GM21367 (cell line): ENCODE results near the gene PARP1.
"Not testable (repeated sequence)": the region's sequence is repeated elsewhere in the genome, so short reads cannot be mapped to it uniquely, and the experiment has no call there.

Experiments
- ATAC-seq: cut with Tn5 transposase; IDR thresholded peaks from one replicate; pipeline ENCODE4 v1.9.1; 2021; ENCODE audit not compliant: unreplicated experiment

The PARP1 gene

DNA sequence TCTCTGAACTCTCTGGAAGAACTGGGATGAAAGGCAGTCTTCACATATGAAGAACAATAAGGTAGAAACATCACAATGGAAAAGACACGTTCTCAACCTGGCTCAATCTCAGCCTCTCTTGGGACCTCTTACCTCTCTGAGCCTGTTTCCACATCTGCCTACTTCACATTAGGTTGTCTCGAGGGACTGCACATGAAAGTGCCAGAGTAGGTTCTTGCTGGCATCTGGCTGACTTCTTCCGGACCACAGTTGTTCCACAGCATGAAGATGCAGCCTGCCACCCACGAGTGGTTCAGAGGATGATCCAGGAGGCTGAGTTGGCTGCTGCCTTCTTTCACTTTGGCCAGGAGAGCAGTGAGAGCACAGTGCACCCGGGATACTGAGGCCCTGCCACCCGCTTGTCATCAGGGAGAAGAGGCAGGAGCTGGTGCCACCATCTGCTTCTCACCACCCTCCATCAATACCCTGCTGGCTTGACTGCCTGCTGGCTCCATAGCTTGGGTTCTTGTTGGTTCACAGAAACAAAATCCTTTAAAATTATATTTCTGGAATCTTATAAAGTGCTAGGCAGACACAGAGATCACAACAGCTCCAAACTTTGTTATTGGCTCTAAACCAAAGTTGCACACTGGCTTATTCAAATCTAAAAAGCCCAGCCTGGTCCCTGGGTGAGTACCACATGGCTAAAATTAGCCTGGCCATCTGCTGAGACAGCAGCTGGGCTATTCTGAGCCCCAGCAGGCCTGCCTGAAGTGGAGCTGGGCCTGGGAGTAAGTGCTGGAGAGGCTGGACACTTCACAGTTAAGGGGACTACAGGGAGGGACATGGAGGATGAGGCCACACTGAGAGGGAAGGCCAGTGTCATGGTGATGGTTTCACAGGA, 52.0 kb downstream of the PARP1 start:
- ATAC-seq: peak; percentile 46

DNA sequence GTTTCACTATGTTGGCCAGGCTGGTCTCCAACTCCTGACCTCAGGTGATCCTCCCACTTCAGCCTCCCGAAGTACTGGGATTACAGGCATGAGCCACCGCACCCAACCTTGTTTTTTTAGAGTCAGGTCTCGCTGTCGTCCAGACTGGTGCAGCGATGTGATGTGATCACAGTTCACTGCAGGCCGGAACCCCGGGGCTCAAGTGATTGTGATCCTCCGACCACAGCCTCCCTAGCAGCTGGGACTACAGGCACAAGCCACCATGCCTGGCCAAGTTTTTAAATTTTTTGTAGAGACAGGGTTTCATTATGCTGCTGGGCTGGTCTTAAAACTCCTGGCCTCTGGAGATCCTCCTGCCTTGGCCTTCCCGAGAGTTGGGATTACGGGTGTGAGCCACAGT, 52.9 kb downstream of the PARP1 start:
- ATAC-seq: no peak

DNA sequence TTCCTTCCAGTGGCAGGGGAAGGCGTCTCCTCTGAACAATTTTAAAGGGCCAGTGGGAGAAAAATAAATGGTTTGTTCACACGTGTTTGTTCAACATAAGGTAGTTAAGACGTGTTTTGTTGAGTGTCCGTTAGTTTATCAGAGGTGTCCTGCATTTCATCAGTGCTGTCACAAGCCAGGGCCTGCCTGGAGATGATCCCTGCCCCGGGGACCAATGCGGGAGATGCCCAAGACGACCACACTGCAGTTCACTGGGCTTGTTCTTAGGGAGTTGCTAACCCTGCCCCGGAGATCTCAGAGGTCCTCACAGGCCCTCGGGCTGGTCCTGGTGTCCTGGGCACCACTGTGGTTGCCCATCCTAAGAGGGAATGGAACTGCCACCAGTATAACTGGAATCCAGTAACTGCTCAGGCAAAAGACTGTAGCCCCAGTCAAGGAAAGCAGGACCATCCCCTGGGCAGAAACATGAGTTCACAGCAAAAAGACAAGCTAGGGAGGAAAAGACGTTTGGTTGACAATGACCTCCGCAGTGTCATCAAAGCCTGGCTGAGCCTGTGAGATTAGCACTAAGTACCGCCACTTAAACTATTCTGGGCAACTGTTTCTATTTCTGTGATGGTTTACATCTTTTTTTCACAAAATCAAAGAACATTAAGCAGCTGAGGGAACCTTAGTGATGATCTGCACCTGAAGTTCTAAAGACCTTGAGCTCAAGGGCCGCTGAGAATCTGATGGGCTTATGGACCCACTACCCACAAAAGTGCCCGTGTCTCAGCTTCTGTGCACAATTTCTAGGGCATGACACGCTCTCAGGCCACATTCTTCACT, 54.0 kb downstream of the PARP1 start:
- ATAC-seq: no peak

DNA sequence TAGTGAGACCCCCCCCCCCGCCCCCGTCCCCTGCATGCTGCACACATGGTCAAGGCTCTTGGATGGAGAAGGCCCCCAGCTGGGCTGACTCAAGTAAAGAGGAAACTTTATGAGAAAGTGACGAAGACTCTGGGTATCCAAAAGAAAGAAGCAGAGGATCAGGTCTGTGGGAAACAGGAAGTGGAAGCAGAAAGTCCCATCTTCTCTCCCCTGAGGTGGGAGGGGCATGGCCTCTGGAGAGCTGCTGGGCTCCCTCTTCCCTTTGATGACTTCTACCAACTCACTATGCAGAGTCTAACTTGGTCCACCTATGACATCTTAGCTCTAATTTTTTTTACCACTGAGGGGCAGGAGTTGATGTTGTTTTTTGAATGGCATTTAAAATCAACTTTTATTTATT, 56.2 kb downstream of the PARP1 start:
- ATAC-seq: no peak

DNA sequence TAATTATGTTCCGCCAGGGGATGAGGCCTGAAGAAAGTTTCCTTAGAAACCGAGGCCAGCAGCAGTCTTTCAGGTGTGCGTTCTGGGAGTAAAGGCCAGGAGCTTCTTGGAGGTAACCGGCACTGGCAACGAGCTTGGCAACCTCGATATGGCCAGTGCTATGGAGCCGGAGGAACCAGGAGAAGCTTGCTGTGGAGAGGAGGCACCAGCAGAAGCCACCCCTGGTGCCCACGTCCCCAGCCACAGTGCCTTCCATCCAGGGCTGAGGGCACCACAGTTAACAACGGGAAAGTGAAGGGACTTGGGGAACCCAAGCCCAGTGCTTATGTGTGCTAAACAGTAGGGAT, 57.4 kb downstream of the PARP1 start:
- no peak for ATAC-seq

DNA sequence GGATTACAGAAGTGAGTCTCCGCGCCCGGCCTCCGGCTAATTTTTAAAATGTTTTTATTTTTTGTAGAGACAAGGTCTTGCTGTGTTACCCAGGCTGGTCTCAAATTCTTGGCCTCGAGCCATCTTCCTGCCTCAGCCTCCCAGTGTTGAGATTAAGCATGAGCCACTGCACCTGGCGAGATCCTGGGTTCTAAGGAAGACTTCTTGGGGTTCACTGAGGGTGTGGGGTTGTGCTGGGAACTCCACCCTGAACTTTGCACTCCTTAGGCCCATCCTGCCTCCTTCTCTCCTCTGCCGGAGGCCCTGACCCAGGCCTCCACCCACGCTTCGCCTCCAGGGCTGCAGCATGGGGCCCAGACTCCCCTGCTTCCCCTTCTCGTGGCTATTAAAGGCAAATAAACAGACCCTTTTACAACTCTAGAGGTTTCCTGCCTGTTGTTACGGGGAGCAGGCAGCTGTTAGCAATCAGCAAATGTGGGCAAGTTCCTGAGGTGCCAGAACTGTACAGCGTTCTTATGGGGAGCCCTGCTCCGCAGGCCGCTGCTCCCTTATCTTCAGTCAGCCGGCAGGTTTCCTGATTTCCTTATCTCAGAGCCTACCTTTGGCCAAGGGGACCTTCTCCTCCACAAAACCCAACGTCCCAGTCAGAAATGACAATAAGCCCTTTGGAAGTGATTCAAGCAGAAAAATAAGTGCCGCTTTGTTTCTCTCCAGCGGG, 57.9 kb downstream of the PARP1 start:
- peak; percentile 59 for ATAC-seq

DNA sequence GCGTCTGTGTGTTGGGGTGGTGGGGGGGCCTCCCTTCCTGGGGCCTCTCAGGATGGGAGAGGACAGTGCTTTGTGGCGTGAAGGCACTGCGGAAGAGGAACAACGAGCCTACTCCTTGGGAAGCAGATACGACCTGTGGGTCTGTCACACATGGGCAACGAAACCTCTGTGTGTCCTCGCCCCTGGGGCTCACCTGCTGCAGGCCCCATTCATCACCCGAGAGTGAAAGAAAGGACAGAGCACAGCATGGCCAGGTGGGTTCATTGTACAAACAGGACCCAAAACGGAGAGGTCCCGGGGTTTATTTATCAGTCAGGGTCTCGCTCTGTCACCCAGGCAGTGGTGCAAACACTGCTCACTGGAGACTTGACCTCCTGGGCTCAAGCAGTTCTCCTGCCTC, 58.8 kb downstream of the PARP1 start:
- ATAC-seq: no peak

DNA sequence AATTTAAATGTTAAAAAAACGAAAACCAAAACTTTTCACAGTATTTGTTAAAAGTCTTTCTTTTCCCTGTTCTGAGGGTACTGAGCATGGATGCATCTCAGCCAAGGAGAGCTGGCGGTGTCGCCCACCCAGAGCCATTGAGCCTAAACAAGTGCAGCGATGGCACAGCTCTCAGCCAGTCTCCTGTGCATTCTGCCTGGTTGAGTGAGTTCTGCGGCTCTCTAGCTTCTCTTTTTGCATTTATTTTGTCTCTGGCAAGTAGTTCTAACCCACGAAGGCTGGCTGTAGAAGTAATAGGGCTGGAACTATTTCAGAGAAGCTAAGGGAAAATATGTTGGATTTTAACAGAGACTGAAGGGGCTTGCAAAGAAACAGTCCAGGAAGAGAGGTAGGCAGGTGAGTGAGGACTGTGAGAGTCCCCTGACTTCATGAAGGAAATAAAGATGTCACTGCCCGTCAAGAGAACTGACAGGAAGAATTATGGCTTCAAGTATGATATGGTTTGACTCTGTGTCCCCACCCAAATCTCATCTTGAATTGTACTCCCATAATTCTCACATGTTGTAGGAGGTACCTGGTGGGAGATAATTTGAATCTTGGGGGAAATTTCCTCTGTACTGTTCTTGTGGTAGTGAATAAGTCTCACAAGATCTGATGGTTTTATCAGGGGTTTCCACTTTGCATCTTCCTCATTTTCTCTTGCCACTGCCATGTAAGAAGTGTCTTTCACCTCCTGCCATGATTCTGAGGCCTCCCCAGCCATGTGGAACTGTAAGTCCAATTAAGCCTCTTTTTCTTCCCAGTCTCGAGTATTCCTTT, 63.2 kb downstream of the PARP1 start:
- no peak for ATAC-seq

DNA sequence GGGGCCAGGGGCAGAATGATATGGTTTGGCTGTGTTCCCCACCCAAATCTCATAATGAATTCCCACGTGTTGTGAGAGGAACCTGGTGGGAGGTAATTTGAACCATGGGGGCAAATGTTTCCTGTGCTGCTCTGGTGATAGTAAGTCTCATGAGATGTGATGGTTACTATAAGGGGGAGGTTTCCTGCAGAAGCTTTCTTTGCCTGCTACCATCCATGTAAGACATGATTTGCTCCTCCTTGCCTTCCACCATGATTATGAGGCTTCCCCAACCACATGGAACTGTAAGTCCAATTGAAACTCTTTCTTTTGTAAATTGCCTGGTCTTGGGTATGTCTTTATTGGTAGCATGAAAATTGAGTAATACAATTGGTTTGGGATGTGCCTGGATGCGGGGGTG, 65.2 kb downstream of the PARP1 start:
- no peak for ATAC-seq

DNA sequence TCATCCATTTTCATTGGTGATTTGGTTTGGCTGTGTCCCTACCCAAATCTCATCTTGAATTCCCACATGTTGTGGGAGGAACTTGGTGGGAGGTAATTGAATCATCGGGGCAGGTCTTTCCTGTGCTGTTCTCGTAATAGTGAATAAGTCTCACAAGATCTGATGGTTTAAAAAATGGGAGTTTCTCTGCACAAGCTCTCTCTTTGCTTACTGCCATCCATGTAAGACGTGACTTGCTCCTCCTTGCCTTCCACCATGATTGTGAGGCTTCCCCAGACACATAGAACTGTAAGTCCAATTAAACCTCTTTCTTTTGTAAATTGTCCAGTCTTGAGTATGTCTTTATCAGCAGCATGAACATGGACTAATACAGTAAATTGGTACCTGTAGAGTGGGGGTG, 67.8 kb downstream of the PARP1 start:
- ATAC-seq: not testable (repeated sequence)

DNA sequence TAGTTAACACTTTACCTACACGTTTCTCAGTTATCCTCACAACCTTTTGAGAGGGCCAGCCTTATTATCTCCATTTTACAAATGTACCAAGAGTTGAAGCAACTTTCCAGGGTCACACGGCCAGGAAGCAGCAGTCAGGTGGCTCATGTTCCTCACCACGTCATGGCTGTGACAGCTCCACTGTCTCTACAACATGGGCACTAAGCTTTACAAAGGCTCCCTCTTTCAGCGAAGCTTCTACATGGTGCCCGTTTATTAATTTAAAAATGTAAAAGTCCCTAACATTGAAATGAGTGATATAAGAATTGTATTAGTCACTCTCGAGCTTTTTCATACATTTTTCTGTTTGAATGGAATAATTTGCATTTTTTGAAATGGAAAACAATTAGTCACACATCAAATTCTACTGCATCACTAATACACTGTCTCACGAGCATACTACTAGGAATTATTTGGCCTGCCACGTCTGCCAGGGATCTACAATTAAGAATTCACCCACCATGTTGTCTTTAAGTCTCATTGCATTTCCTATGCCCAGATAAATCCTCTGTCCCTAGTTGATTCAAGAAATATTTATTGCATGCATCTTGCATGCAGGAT, 70.5 kb downstream of the PARP1 start:
- no peak for ATAC-seq

DNA sequence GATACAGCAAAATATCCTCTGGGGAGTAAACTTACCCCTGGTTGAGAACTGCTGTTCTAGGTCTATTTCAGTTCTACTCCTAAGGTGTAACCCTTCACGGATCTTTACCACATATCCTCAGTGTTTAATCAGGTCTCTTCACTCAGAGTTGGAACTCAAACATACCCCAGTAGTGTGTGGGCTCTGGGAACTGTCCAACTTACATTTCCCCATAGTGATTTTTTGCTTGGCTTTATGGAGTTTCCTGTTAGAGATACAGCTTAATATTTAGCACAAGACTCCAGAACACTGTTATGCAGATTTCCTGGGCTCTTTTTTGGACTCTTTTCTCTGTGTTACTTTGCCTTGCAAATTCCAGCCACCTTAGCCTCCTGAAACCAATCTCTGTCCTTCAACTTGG, 72.2 kb downstream of the PARP1 start:
- ATAC-seq: no peak

DNA sequence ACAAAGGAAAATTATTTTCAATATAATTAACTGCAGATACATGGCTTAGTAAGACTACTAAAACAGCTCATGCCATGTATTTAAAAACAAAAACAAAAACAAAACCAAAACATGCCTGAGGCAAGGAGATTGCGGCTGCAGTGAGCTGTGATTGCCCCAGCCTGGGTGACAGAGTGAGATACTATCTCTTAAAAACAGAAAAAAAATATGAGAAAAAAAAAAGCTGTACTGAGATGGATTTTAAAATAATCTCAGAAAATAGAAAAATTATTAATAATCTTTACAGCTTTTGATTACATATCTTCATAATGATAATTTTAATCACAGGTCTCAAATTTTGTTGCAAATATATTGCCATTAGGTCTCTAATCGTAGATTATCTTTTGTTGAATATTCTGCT, 74.9 kb downstream of the PARP1 start:
- no peak for ATAC-seq

DNA sequence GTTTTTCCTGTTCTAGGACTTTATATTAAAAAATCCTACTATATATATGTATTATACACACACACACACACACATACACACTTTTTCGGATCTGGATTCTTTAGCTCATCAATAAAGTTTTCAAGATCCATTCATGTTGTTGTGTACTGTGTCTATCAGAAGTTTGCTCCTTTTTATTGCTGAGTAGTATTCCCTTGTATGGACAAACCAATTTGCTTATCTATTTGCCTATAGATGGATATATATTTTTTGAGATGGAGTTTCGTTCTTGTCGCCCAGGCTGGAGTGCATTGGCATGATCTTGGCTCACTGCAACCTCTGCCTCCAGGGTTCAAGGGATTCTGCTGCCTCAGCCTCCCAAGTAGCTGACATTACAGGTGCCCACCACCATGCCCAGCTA, 78.7 kb downstream of the PARP1 start:
- no peak for ATAC-seq

DNA sequence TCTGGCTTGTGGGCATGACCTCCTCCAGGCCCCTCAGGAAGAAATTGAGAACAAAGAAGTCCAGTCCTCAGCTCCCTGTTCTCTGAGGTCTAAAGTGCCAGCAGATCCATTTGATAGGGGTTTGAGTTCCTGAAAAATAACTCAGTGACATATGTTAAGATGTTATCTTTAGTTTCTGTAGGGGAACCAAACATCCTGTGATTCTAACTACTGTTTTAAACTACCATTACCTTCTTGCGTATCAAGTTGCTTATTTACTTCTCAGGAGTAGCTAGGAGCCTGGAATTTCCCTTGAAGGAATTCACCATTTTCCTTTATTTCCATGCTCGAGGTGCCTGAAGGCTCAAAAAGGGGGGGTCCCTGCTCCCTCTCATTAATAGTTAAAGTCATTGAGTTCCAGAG, 80.1 kb downstream of the PARP1 start:
- ATAC-seq: no peak

DNA sequence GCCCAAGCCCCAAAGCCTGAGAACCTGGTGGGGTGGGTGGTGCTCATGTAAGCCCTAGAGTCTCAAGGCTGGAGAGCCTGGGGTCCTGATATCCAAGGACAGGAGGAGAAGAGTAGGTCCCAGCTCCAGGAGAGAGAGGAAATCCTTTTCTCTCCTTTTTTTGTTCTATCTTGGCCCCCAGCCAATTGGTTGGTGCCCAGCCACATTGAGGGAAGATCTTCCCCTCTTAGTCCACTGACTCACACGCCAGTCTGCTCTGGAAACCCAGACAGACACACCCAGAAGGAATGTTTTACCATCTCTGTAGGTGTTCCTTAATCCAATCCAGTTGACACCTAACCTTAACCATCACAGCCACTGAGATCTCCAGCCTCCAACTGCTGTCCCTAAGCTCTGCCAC, 82.7 kb downstream of the PARP1 start:
- ATAC-seq: no peak

DNA sequence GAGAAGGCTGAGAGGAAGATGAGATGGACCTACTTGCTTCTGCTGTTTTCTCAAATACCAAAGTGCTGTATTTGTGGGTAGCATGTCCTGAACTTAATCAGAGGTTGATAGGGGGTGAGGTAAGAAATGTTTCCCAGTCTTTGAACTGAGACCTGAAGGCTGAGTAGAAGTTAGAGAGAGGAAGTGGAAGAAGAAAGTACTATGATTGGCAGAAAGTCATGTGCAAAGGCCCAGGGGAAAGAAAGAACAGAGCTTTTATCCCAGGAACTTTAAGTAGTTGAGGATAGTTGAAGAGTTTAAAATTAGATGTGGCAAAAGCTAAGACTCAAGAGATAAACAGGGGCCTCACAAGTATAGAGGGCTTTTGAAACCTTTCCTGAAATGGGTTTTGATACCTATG, 83.4 kb downstream of the PARP1 start:
- ATAC-seq: no peak

DNA sequence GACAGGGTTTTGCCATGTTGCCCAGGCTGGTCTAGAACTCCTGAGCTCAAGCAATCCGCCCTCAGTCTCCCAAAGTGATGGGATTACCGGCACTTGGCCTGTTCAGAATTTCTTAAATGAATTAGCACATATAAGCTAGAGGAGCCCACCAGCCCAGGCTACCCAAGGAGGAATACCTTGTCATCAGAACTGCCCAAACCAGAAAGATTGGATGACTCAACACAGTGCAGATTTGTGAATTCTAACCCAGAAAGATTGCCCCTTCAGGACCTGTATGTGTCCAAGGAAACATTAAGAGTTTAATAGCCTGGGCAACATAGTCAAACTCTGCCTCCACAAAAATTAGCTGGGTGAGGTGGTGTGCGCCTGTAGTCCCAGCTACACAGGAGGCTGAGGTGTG, 84.9 kb downstream of the PARP1 start:
- ATAC-seq: no peak

DNA sequence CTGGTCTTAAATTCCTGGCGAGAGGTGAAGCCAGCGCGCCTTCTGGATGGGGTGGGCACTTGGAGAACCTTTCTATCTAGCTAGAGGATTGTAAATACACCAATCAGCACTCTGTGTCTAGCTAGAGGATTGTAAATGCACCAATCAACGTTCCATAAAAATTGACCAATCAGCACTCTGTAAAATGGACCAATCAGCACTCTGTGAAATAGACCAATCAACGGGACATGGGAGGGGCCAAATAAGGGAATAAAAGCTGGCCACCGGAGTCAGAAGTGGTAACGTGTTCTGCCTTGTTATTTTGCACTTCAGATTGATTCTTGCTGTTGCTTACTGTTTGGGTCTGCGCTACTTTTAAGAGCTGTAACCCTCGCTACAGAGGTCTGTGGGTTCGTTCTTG, 87.0 kb downstream of the PARP1 start:
- no peak for ATAC-seq

DNA sequence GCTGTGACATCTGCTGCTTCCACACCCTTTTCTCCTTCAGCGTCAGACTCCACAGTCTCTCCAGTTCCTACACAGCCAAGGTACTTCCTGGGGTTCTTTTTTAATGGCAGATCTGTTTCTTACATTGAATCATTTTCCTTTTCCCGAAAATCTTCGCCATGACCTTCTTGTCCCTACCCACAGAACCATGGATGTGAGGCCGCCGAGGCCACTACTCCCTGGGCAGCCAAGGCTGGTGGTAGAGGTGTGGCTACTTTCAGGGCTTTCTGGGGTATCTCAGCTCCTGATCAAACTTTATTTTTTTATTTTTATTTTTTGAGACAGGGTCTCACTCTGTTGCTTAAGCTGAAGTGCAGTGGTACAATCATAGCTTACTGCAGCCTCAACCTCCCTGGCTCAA, 89.4 kb downstream of the PARP1 start:
- no peak for ATAC-seq

DNA sequence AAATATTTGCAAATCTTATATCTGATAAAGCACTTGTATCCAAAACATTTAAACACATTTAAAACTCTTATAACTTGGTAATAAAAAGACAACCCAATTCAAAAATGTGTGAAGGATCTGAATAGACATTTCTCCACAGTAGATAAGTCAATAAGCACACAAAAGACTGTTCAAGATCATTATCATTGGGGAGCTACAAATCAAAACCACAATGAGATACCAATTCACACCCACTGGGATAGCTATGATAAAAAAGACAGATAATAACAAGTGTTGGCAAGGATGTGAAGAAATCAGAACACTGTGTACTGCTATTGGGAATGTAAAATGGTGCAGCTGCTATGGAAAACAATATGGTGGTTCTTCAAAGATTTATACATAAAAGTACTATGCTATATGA, 93.8 kb downstream of the PARP1 start:
- no peak for ATAC-seq
